SHP77 treated with DMSO at 0.1 percent for 48 hours (cell line): ENCODE results near the gene THRAP3.
"Not testable (repeated sequence)": the region's sequence is repeated elsewhere in the genome, so short reads cannot be mapped to it uniquely, and the experiment has no call there.

Experiments
- DNase-seq: peaks from one replicate; lab custom pipeline; 2025; lab: John Stamatoyannopoulos, UW

Gene THRAP3, protein sequence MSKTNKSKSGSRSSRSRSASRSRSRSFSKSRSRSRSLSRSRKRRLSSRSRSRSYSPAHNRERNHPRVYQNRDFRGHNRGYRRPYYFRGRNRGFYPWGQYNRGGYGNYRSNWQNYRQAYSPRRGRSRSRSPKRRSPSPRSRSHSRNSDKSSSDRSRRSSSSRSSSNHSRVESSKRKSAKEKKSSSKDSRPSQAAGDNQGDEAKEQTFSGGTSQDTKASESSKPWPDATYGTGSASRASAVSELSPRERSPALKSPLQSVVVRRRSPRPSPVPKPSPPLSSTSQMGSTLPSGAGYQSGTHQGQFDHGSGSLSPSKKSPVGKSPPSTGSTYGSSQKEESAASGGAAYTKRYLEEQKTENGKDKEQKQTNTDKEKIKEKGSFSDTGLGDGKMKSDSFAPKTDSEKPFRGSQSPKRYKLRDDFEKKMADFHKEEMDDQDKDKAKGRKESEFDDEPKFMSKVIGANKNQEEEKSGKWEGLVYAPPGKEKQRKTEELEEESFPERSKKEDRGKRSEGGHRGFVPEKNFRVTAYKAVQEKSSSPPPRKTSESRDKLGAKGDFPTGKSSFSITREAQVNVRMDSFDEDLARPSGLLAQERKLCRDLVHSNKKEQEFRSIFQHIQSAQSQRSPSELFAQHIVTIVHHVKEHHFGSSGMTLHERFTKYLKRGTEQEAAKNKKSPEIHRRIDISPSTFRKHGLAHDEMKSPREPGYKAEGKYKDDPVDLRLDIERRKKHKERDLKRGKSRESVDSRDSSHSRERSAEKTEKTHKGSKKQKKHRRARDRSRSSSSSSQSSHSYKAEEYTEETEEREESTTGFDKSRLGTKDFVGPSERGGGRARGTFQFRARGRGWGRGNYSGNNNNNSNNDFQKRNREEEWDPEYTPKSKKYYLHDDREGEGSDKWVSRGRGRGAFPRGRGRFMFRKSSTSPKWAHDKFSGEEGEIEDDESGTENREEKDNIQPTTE

DNA sequence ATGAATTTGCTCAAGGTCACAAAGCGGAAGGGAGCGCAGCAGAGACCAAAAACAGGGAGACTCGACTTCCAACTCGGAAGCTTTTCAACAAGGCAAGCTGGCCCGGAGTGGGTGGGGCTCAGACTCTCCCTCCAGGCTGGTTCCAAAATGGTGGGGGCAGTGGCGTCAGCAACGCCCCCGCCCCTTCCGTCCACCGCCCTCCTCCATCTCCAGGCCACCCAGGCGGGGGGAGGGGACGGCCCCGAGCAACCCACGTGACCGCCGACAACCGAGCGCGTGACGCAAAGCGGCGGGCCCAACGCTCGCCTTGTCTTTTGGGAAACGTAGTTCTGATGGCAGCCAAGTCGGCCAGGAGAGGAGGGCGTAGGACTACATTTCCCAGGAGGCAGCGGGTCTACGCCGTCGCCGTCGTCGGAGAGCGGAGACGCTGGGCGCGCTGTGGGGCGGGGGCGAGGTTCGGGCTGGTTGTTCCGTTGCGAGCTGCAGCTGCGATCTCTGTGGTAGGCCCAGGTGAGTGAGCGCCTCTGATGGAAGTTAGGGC is at the start of gene THRAP3:
Gene THRAP3, plus strand, starts transcription at position 448 of the 541 bp plus-strand sequence. CDS start 58,121 bp downstream, outside the sequence.
- peak; percentile 97 for DNase-seq

DNA sequence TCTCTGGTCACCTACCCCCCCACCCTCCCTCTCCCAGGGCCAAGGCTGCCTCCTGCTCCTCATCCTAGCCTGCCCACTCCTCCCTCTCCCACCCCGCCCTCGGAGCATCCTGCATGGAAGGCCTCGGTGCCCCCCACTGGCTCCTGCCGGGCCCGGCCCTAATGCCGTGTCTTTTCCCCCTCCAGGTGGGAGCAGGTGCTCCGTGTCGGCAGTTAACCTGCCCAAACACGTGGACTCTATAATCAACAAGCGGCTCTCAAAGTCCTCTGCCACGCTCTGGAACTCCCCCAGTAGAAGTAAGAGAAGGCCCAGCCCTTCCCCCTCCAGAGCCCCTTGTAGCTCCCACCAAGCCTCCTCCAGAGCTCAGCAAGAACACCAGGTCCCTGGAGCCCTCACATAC is 49.5 kb upstream of the THRAP3 start:
- DNase-seq, result no peak

DNA sequence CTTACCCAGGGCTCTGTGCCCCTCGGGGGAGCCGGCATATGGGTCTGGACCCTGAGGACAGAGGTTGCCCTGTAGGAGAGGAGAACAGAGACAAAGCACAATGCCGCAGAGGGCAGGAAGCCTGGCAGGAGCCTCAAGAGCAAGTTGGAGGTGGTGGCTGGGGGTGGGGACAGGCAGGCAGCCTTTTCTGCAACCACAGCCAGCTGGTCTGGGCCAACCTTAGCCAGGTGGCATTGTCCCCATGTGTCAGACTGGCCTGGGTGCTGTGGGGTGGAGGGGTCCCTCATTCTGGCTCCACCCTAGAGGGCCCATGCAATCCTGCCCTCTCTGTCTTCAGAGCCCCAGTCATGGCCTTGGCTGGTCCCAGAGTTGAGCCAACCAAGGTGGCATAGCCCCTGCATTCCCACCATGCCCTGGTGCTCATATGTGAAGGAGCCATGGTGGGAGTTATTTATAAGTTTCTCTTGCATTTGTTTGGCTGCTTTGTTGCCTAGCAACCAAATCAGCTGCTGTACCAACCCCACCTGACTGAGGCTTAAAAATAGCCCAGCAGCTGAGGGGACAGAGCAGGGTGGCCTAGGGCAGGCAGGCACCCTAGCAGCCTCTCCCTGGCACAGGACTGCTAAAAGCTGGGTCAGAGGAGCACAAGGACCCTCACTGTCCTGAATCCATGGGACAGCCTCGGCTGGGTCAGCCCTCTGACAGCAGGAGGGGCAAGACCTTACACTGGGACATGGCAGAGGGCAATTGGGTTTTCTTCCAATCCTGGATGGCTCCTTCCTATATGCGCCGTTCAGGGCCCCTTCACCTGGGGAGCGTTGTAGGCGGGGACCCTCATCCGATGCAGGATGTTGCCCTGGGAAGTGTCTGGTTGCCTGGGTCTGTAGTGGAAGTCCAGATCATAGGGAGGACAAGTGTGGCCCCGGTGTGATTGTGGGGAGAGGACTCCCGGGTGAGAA is 48.8 kb upstream of the THRAP3 start:
- DNase-seq, result peak; percentile 23

DNA sequence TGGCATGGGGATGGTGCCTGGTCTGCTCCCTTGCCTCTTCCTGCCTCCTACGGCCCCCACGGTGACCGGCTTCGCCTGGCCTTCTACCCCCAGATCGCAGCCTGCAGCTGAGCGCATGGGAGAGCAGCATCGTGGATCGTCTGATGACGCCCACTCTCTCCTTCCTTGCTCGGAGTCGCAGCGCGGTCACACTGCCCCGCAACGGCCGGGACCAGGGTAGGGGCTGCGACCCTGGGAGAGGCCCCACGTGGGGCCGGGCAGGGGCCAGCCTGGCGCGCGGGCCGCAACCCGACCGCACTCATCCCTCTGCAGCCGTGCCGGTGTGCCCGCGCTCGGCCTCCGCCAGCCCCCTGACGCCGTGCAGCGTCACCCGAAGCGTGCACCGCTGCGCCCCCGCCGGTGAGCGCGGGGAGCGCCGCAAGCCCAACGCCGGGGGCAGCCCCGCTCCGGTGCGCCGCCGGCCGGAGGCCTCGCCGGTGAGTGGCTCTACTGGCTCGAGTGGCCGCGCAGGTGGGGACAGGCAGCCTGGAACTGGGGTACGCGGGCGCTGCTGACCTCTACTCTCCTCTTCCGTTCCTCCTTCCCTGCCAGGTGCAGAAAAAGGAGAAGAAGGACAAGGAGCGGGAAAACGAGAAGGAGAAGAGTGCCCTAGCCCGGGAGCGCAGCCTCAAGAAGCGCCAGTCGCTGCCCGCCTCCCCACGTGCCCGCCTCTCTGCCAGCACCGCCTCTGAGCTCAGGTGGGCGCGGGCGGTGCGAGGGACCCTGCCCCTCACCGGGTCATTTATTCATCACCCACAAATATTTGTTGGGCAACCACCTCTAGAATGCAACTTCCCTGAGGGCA is 47.9 kb upstream of the THRAP3 start:
- no peak for DNase-seq

DNA sequence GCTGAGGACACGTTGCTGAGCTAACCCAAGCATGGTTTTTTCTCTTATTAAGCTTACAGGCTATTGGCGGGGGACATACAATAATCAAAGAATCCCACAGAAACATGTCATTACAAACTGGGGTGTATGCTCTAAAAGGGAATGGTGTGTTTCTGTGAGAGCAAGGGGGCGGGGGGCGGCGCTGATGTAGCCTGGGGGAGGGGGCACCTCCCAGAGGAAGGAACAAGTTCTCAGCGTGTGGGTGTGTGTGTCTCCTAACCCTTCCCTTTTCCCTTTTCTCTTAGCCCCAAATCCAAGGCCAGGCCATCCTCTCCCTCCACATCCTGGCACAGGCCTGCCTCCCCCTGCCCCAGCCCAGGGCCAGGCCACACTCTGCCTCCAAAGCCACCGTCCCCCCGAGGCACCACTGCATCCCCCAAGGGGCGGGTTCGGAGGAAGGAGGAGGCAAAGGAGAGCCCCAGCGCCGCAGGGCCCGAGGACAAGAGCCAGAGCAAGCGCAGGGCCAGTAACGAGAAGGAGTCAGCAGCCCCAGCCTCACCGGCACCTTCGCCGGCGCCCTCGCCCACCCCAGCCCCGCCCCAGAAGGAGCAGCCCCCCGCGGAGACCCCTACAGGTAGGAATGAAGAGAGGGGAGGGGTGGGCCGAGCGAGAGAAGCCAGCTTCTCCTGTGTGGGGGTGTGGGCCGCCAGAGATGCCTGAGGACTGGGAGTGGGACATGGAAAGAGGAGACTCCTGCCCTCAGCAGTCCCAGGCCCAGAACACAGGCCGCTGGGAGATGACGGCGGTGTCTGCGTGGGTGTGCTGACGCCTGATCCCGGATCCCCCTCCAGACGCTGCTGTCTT is 46.4 kb upstream of the THRAP3 start:
- DNase-seq, result no peak

DNA sequence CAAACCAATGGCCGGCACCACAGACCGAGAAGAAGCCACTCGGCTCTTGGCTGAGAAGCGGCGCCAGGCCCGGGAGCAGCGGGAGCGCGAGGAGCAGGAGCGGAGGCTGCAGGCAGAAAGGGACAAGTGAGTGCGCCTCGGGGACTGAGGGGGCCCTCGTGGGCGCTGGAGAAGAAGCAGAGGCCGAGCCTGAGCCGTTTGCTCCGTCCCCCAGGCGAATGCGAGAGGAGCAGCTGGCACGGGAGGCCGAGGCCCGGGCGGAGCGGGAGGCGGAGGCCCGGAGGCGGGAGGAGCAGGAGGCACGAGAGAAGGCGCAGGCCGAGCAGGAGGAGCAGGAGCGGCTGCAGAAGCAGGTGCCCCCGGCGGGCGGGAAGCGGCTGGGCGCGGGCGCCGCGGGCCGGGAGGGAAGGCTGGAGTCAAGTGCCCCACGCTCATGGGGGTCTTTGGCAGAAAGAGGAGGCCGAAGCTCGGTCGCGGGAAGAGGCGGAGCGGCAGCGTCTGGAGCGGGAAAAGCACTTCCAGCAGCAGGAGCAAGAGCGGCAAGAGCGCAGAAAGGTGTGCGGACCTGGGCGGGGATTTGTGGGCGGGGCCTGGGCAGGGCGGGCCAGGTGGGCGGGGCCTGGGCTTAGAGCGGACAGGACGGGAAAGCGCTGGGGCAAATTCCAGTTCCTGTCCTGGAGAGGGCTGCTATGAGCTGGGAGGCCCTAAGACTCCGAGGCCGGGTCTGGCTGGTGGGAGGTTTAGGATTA is 45.6 kb upstream of the THRAP3 start:
- DNase-seq, result no peak

DNA sequence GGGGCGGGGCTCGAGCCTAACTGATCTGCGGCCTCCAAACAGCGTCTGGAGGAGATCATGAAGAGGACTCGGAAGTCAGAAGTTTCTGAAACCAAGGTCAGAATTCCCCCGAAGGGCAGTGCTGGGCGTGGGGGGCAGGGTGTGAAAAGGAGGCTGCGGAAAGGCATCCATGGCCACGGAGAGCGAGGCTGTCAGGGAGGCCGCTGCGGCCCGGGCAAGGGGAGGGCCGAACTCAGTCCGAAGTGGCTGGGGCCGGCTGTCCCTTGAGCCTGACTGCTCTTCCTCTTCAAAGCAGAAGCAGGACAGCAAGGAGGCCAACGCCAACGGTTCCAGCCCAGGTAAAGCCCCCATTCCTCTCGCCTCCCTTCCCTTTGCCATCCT is 45.0 kb upstream of the THRAP3 start:
- DNase-seq, result no peak

DNA sequence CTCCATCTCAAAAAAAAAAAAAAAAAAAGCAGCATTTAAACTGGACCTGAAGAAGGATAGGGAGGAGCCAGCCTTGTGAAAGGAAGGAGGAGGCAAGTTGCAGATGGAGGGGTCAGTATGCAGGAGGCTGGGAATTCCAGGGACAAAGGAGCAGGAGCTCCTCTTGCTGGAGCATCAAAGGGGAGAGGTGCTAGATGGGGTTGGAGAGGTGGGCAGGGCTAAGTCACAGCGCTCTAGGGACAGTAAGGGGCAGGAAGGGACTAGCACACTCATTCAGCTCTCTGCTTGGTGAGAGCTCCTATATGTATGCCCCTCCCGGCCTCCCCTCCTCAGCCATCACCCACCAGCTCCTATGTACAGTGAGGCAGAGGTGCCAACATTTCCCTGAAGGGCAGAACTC is 41.5 kb upstream of the THRAP3 start:
- DNase-seq, result no peak

DNA sequence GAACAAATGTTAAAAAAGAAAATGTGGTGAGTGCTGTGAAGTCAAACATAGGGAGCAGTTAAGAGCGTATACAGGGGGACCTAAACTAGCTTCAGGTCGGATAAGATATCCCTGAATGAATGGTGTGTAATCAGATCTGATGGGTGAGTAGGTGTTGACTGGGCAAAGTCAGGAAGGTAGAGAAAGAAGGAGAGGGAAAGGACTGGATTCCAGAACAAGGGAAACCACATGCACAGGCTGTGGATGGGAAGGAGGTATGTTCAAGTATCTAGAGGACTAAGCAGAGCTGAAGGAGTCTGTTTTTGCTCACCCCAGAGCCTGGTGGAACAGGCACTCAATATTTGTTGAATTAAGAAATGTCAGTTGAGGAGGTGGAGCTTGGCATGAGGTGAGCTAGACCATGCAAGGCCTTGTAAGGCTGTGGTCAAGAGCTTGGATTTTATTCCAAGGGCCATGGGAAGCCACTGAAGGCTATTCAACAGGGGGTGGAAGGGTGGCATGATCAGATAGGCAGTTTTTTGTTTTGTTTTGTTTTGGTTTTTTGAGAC is 40.9 kb upstream of the THRAP3 start:
- no peak for DNase-seq

DNA sequence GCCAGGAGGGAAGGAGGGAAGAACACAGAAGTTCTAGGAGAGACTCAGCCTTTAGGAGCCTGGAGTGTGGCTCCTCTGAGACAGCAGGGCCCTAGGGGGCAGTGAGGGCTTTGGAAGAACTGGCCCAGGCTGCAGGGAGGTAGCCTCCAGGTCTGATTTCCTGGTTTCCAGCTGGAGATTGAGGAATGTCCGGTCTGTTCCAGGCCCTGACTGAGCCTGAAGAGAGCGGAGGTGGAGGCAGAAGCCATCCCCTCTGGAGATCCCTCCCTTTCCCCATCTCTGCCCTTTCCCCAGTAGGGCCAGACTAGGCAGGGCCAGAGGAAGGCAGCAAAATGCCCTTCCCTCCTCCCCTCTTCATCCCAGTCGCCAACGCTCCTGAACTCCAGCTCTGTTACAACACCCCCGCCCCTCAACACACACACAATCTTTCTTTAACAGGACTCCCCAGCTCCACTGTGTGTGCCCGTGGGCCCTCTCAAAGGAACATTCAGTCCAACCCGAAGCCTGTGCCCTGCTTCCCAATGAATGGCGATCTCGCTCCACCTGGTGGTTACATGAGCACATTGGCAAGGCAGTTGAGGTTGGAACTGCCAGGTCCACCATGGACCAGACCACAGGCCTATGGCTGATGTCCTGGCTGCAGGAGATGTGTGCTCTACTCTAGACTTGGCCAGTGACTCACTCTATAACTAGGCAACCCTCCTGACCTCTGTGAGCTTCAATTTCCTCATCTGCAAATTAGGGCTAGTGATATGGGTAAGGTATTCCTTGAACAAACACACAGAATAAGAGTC is 36.2 kb upstream of the THRAP3 start:
- peak; percentile 78 for DNase-seq

DNA sequence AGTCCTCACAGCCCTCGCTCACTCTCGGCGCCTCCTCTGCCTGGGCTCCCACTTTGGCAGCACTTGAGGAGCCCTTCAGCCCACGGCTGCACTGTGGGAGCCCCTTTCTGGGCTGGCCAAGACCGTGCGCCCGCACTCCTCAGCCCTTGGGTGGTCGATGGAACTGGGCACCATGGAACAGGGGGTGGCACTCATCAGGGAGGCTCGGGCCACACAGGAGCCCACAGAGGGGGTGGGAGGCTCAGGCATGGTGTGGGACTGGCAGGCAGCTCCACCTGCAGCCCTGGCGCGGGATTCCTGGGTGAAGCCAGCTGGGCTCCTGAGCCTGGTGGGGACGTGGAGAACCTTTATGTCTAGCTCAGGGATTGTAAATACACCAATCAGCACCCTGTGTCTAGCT is 27.4 kb upstream of the THRAP3 start:
- DNase-seq, result not testable (repeated sequence)

DNA sequence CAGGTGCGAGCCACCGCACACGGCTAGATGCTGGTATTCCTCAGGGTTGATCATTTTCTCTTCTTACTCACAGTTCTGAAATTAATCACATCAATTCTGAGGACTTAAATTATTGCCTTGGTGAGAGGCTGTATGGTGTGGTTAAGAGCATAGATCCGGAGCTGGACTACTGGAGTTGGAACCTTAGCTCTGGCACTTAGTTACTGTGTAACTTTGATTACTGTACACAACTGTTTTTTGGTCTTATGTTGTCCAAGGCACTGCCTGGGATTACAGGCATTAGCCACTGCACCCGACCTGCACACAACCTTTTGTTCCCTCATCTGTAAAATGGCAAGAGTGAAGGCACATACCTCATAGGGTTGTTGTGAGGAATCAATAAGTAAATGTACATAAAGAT is 25.6 kb upstream of the THRAP3 start:
- DNase-seq, result no peak

DNA sequence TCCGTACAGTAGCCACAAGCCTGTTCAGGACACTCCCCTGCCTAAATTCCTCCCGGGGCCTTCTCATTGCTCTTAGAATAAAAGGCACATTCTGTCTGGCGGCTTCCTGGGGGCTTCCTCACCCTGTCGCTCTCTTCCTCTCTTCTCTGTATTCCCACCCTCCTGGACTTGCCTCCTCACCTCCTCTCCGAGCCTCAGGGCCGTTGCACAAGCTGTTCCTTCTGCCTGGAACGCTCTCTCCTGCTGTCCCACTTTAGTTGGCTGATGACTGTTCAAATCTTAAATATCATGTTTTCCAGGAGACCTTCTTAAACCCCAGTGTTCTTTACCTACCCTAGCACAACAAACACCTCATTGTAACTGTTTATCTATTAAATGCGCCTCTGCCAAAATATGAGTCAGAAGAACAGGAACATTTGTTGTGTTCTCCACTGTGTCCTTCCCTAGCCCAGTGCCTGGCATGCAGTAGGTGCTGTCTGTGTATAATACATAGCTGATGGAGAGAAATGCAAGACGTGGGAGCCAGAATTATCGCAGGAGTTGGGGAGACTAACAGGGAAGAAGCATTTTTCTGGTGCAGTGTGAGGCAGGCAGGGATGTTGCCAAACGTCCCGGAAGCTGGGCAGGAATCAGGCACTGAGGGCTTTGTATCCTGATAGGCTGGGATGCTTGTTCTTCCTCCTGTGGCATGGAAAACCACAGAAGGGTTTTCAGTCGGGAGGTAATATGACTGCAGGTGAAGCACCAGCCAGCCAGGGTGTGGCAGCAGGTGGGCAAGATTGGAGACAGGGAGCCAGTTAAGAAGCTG is 24.1 kb upstream of the THRAP3 start:
- DNase-seq, result no peak

DNA sequence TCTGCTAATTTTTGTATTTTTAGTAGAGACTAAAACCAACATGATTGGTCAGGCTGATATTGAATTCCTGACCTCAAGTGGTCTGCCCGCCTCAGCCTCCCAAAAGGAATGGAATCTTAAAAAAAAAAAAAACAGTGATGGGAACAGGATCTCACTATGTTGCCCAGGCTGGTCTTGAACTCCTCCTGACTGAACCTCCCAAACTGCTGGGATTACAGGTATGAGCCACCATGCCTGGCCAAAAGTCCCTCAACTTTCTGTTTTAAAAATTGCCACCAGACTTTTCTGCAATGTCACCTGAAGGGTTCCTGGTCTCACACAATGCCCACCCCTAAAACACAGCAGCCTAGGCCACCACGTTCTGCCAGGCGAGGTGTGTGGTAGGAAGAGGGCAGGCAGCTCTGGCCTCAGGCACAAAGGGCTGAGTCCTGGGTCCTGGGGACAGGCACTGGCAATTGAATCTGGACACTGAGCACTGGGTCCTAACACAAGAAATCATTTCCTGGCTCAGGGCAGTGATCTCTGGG is 21.2 kb upstream of the THRAP3 start:
- no peak for DNase-seq

DNA sequence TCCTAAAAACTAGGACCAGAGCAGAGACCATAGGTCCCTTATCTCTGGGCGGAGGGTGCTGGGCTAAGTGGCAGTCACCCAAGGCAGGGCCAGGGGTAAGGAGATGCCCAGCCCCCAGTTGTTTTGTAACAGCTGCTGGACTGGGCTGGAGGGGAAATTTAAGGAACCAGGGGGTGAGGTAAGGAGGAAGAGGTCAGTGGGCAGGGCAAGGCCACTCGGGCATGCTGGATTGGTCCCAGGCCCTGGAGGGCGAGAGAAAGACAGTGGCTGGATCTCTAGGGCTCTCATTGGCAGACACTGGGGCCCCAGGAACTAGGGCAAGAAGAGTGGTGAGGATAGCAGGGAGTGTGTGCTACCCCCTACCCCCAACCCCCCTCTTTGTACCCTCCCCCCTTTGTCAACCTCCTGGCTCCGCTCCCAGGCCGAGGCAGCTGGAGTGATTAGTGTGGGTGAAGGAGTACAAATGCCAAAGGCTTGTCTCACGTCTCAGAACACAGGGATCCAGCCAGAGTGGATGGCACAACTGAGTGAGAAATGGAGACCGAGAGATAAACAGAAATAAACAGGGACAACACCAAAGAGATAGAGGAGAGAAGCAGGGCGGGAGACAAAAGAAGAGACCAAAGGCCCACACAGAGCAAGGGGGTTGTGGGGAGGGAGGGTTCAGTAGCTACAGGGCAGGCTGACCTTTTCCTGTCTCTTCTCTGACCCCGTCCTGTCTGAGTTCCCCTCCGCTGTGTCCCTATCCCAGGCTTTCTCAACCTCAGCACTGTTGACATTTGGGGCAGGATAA is 20.5 kb upstream of the THRAP3 start:
- no peak for DNase-seq
